ENCODE results near the gene TNFRSF4. TPM values are rescaled to one million over a fixed set of nuclear protein-coding genes. Genes with fewer than 3 reads are reported as not detected.

TNFRSF4 gene
- total and polyA plus RNA-seq, 2 donors (not counting 1 experiment from before 2014, with no cell fraction given), result 0.05 to 0.17 TPM

Other genes with a start within 250 kb of the TNFRSF4 start
- gene PLEKHN1, start 247.7 kb downstream of the TNFRSF4 start, total RNA-seq, result under 0.01 and 0.17 TPM in 2 replicates
- gene PLEKHN1, start 247.7 kb downstream of the TNFRSF4 start, polyA plus RNA-seq, result 0.41 and 0.44 TPM in 2 replicates
- 0.17 TPM in 1 of 2 replicates, not detected in the other for gene PERM1, start 232.1 kb downstream of the TNFRSF4 start, total RNA-seq
- gene PERM1, start 232.1 kb downstream of the TNFRSF4 start, polyA plus RNA-seq, result 0.03 TPM in 1 of 2 replicates, not detected in the other
- gene HES4, start 214.1 kb downstream of the TNFRSF4 start, total RNA-seq, result 1.5 and 2.0 TPM in 2 replicates
- gene HES4, start 214.1 kb downstream of the TNFRSF4 start, polyA plus RNA-seq, result 0.10 and 0.49 TPM in 2 replicates
- 74.7 and 93.3 TPM in 2 replicates for gene ISG15, start 200.7 kb downstream of the TNFRSF4 start, total RNA-seq
- 18.4 and 24.2 TPM in 2 replicates for gene ISG15, start 200.7 kb downstream of the TNFRSF4 start, polyA plus RNA-seq
- gene AGRN, start 194.0 kb downstream of the TNFRSF4 start, total RNA-seq, result 38.3 and 50.9 TPM in 2 replicates
- gene AGRN, start 194.0 kb downstream of the TNFRSF4 start, polyA plus RNA-seq, result 15.6 and 20.7 TPM in 2 replicates
- gene RNF223, start 139.8 kb downstream of the TNFRSF4 start, total RNA-seq, result not detected in 2 replicates
- gene RNF223, start 139.8 kb downstream of the TNFRSF4 start, polyA plus RNA-seq, result not detected in 2 replicates
- 3.1 and 3.3 TPM in 2 replicates for gene C1orf159, start 98.1 kb downstream of the TNFRSF4 start, total RNA-seq
- 2.6 and 3.4 TPM in 2 replicates for gene C1orf159, start 98.1 kb downstream of the TNFRSF4 start, polyA plus RNA-seq
- gene TTLL10, start 40.3 kb downstream of the TNFRSF4 start, total RNA-seq, result under 0.01 TPM in 1 of 2 replicates, not detected in the other
- gene TTLL10, start 40.3 kb downstream of the TNFRSF4 start, polyA plus RNA-seq, result not detected in 2 replicates
- 0.77 and 1.3 TPM in 2 replicates for gene TNFRSF18, start 7.6 kb downstream of the TNFRSF4 start, total RNA-seq
- gene TNFRSF18, start 7.6 kb downstream of the TNFRSF4 start, polyA plus RNA-seq, result 0.10 TPM in 1 of 2 replicates, not detected in the other
- 81.9 and 127 TPM in 2 replicates for gene SDF4, start 17.8 kb upstream of the TNFRSF4 start, total RNA-seq
- 133 and 180 TPM in 2 replicates for gene SDF4, start 17.8 kb upstream of the TNFRSF4 start, polyA plus RNA-seq
- gene B3GALT6, start 18.1 kb upstream of the TNFRSF4 start, total RNA-seq, result 19.3 and 19.5 TPM in 2 replicates
- gene B3GALT6, start 18.1 kb upstream of the TNFRSF4 start, polyA plus RNA-seq, result 15.7 and 17.9 TPM in 2 replicates
- 1.0 and 4.1 TPM in 2 replicates for gene C1QTNF12, start 32.6 kb upstream of the TNFRSF4 start, total RNA-seq
- 0.27 and 0.60 TPM in 2 replicates for gene C1QTNF12, start 32.6 kb upstream of the TNFRSF4 start, polyA plus RNA-seq
- gene UBE2J2, start 59.7 kb upstream of the TNFRSF4 start, total RNA-seq, result 39.5 and 47.2 TPM in 2 replicates
- gene UBE2J2, start 59.7 kb upstream of the TNFRSF4 start, polyA plus RNA-seq, result 32.3 and 50.9 TPM in 2 replicates
- 1.0 and 2.5 TPM in 2 replicates for gene SCNN1D, start 66.3 kb upstream of the TNFRSF4 start, total RNA-seq
- gene SCNN1D, start 66.3 kb upstream of the TNFRSF4 start, polyA plus RNA-seq, result 0.44 TPM in 2 replicates
- 34.7 and 50.9 TPM in 2 replicates for gene ACAP3, start 93.8 kb upstream of the TNFRSF4 start, total RNA-seq
- 15.3 and 15.7 TPM in 2 replicates for gene ACAP3, start 93.8 kb upstream of the TNFRSF4 start, polyA plus RNA-seq
- 12.7 and 13.1 TPM in 2 replicates for gene PUSL1, start 94.4 kb upstream of the TNFRSF4 start, total RNA-seq
- gene PUSL1, start 94.4 kb upstream of the TNFRSF4 start, polyA plus RNA-seq, result 7.1 and 9.6 TPM in 2 replicates
- gene INTS11, start 110.5 kb upstream of the TNFRSF4 start, total RNA-seq, result 46.2 and 69.2 TPM in 2 replicates
- gene INTS11, start 110.5 kb upstream of the TNFRSF4 start, polyA plus RNA-seq, result 44.1 and 73.0 TPM in 2 replicates
- gene CPTP, start 110.6 kb upstream of the TNFRSF4 start, total RNA-seq, result 9.0 and 10.1 TPM in 2 replicates
- gene CPTP, start 110.6 kb upstream of the TNFRSF4 start, polyA plus RNA-seq, result 6.0 and 6.2 TPM in 2 replicates
- gene TAS1R3, start 117.1 kb upstream of the TNFRSF4 start, total RNA-seq, result 0.17 and 0.26 TPM in 2 replicates
- 0.01 and 0.02 TPM in 2 replicates for gene TAS1R3, start 117.1 kb upstream of the TNFRSF4 start, polyA plus RNA-seq
- 78.3 and 107 TPM in 2 replicates for gene DVL1, start 135.3 kb upstream of the TNFRSF4 start, total RNA-seq
- 9.1 and 12.5 TPM in 2 replicates for gene DVL1, start 135.3 kb upstream of the TNFRSF4 start, polyA plus RNA-seq
- gene MXRA8, start 144.4 kb upstream of the TNFRSF4 start, total RNA-seq, result 262 and 397 TPM in 2 replicates
- gene MXRA8, start 144.4 kb upstream of the TNFRSF4 start, polyA plus RNA-seq, result 205 and 239 TPM in 2 replicates
- gene AURKAIP1, start 161.1 kb upstream of the TNFRSF4 start, total RNA-seq, result 83.2 and 85.2 TPM in 2 replicates
- gene AURKAIP1, start 161.1 kb upstream of the TNFRSF4 start, polyA plus RNA-seq, result 42.2 and 66.9 TPM in 2 replicates
- gene CCNL2, start 185.2 kb upstream of the TNFRSF4 start, total RNA-seq, result 87.1 and 102 TPM in 2 replicates
- gene CCNL2, start 185.2 kb upstream of the TNFRSF4 start, polyA plus RNA-seq, result 70.5 and 116 TPM in 2 replicates
- 80.1 and 81.7 TPM in 2 replicates for gene MRPL20, start 193.1 kb upstream of the TNFRSF4 start, total RNA-seq
- gene MRPL20, start 193.1 kb upstream of the TNFRSF4 start, polyA plus RNA-seq, result 150 and 188 TPM in 2 replicates
- 1.3 and 2.0 TPM in 2 replicates for gene ANKRD65, start 207.1 kb upstream of the TNFRSF4 start, total RNA-seq
- gene ANKRD65, start 207.1 kb upstream of the TNFRSF4 start, polyA plus RNA-seq, result 0.84 and 1.9 TPM in 2 replicates
- gene VWA1, start 221.5 kb upstream of the TNFRSF4 start, total RNA-seq, result 2.6 and 3.1 TPM in 2 replicates
- gene VWA1, start 221.5 kb upstream of the TNFRSF4 start, polyA plus RNA-seq, result 1.7 and 2.5 TPM in 2 replicates
- under 0.01 and 0.17 TPM in 2 replicates for gene ATAD3C, start 235.5 kb upstream of the TNFRSF4 start, total RNA-seq
- not detected in 2 replicates for gene ATAD3C, start 235.5 kb upstream of the TNFRSF4 start, polyA plus RNA-seq

Measured in fibroblast of lung (primary cell).